GM20431 (cell line): Measurements from ENCODE around the gene WNT3A.

Source experiments
- in situ Hi-C: fragments of 300-500 bp; cut with MseI, MboI; formaldehyde crosslinking; loops from one replicate; pipeline ENCODE4 v1.15.0; 2020; ENCODE audit warnings: low sequenced_read_pairs; ENCODE audit not compliant: unreplicated experiment

WNT3A gene

DNA sequence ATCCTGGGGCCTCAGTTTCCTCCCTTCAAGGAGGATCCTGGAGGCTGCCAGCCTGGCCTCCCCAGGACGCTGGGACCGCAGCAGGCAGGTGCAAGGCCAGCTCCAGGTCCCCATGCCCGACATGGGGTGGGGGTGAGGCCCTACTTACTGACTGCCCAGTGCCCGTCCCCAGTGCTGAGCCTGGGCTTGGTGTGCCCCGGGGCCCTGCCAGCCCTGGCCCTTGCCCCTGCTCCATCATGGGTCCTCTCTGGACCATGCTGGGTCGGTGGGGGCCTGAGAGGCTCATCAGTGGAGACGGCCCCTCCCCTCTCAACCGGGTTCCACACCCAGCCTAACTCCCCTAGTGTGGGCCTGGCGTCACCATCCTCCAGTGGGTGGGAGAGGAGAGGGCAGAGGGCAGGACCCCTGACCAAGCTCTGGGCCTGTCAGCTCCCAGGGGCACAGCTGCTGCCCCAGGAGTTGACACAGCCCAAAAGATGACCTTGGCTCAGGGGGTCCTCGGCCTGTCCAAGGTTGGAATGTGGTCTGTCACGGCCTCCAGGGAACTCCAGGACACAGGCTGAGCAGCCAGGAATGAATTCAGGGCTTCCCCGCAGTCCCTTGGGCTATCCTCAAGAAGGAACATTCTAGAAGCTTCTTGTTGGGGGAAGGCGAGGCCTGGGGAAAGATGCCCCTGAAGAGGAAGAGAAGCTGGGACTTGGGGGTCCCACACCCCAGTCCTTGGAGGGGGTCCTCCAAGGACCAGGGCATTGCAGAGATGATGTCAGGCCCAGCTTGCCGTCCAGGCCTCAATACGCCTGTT is 58.1 kb downstream of the WNT3A start:
- in situ Hi-C loops: no loop called here

DNA sequence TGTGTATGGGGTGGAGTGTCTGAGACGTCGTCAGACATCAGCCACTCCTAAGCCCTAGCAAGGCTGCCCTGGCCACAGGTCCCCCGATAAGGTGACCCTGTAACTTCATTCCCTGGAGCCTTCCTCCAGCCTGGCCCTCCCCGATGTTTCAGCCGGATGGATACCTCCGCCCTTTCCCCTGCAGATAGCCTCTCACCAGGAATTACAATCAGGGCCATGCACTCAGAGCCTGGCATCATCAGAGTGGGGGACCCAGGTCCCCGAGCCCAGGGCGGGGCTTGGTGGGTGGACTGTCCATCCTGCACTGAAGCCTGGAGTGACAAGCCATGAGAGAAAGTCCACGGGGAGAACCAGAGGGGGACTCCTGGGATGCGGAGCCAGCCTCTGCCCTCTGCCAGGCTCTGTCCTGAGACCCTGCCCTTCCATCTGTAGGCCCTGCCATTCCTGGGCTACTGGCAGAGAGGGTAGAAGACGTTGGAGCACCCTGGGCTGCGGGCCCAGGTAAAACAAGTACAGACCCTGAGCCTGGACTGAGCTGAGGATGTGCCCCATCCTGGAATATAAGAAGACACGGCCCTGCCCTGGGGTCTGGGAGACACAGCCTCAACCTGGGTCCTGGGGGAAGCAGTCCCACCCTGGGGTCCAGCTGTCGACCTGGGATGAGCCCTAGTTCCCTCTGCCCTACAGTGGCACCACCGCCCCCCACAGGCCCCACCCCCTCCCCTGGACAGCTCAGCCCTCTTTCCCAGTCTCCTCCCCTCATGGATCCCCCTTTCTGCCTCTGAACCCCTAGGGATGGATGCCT is 58.9 kb downstream of the WNT3A start:
- in situ Hi-C loops: no loop called here

DNA sequence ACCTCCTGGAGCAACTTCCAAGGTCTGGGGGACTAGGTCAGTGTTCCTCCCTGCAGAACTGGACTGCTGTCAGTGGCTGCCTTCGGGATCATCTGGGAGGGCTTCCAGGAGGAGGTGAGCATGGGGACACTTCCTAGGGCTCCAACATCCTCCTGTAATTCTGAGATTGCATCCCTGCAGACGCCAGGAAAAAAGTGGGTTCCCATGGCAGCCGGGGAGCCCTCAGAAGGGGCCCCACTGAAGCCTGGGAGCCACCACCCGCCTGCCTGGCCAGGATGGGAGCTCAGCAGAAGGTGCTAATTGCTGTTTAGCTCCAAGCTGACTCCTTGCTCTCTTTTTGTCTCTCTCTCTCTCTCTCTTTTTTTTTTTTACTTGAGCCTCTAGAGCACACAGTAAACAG is 59.6 kb downstream of the WNT3A start:
- in situ Hi-C loops: no loop called here

GRCh38 chr1:228066891-228067654 is 60.3 kb downstream of the WNT3A start:
- in situ Hi-C loops: no loop called here

DNA sequence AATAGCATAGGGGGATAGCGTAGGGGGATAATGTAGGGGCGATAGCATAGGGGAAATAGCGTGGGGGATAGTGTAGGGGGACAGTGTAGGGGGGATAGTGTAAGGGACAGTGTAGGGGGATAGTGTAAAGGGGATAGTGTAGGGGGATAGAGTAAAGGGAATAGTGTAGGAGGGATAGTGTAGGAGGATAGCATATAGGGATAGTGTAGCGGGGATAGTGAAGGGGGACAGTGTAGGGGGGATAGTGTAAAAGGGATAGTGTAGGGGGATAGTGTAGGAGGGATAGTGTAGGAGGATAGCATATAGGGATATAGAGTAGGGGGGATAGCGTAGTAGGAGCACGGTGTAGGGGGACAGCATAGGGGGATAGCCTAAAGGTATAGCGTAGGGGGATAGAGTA is 61.6 kb downstream of the WNT3A start:
- in situ Hi-C loops: no loop called here

DNA sequence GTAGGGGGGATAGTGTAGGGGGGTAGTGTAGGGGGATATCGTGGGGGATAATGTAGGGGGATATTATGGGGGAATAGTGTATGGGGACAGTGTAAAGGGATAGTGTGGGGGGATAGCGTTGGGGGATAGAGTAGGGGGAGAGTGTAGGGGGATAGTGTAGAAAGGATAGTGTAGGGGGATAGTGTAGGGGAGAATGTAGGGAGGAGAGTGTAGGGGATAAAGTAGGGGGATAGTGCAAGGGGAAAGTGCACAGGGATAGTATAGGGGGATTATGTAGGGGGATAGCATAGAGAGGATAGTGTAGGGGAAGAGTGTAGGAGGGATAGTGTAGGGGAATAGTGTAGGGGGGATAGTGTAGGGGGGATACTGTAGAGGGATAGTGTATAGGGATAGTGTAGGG is 63.4 kb downstream of the WNT3A start:
- in situ Hi-C loops: no loop called here

DNA sequence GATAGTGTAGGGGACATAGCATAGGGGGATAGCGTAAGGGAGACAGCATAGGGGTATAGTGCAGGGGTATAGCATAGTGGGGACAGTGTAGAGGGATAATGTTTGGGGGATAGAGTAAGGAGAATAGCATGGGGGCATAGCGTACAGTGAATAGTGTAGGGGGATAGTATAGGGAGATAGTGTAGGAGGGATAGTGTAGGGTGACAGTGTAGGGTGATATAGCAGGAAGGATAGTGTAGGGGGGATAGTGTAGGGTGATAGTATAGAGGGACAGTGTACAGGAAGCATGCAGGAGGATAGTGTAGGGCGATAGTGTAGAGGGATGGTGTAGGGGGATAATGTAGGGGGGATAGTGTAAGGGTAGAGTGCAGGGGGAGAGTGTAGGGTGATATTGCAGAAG is 64.1 kb downstream of the WNT3A start:
- in situ Hi-C loops: no loop called here

DNA sequence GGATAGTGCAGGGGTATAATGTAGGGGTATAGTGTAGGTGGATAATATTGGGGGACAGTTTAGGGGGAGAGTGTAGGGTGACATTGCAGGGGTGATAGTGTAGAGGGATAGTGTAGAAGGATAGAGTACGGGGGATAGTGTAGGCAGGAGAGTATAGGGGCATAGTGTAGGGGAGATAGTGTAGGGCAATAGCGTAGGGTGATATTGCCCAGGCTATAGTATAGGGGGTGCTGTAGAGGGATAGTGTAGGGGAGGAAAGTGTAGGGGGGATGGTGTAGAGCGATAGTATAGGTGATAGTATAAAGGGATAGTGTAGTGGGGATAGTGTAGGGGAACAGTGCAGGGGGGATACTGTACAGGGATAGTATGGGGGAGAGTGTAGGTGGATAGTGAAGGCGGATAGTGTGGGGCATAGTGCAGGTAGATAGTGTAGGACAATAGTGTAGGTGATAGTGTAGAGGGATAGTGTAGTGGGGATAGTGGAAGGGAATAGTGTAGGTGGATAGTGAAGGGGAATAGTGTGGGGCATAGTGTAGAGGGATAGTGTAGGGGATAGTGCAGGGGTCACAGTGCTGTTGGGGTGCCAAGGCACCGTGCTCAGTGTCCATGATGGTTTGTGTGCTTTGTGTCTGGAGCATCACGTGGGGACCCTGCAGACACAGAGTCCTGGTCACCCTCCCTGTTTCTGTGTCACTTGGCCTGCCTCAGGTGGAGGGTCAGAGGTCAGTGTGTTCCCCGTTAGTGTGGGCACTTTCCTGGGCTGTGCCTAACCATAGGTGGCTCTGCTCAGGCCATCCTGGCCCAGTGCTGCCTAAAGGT is 65.2 kb downstream of the WNT3A start:
- in situ Hi-C loops: no loop called here

DNA sequence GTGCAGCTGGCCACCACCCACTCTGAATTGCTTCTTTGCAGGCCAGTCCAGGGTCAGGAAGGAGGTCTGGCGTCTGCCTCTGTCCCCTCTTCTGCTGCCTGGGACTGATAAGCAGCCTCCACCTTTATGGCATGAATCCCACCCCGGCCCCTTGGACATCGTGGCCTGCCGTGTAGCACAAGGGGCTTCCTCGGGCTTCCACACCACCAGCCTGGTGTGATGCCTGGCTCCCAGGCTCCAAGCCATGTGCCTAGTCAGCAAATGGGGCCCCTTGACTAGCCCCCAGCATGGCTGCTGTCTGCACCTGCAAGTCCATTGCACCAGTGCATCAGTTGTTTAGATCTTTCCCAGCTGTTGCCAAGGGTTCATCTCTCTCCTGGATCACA is 65.9 kb downstream of the WNT3A start:
- in situ Hi-C loops: no loop called here

GRCh38 chr1:228073061-228073856 is 66.5 kb downstream of the WNT3A start:
- in situ Hi-C loops: no loop called here

GRCh38 chr1:228073857-228074545 is 67.2 kb downstream of the WNT3A start:
- in situ Hi-C loops: no loop called here

- in situ Hi-C loops: loop anchor here (25.0 kb wide), 1 partner anchor 288 kb away; no protein-coding TSS in a partner anchor
Measured at GRCh38 chr1:228074954-228075730, 68.3 kb downstream of the WNT3A start.

GRCh38 chr1:228075801-228076271 is 69.0 kb downstream of the WNT3A start:
- in situ Hi-C loops: loop anchor here (25.0 kb wide), 1 partner anchor 289 kb away; no protein-coding TSS in a partner anchor

- in situ Hi-C loops: loop anchor here (25.0 kb wide), 1 partner anchor 290 kb away; no protein-coding TSS in a partner anchor
Measured at GRCh38 chr1:228076796-228077430, 70.1 kb downstream of the WNT3A start.

- in situ Hi-C loops: loop anchor here (25.0 kb wide), 1 partner anchor 290 kb away; no protein-coding TSS in a partner anchor
Measured at GRCh38 chr1:228077565-228078330, 71.0 kb downstream of the WNT3A start.

DNA sequence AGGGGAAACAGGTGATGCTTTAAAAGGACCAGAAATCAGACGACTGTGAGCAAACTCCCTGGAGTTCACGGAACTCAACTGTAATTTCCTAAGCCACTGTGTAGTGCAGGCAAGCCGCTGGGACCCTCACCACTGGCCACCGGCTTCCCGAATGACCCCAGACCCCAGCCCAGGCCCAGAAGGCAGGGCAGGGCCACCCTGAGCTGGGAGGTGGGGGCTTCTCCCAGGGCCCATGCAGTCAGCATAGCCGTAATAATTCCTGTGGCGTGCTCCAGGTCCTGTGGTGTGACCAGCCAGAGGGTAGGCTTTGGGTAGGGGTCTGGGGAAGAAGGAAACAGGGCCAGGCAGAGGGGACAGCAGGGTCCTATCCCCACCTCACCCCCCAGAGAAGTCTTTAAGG is 72.2 kb downstream of the WNT3A start:
- in situ Hi-C loops: loop anchor here (25.0 kb wide), 1 partner anchor 292 kb away; no protein-coding TSS in a partner anchor
